Measurements from ENCODE around the gene CIDEB.

CIDEB gene

DNA sequence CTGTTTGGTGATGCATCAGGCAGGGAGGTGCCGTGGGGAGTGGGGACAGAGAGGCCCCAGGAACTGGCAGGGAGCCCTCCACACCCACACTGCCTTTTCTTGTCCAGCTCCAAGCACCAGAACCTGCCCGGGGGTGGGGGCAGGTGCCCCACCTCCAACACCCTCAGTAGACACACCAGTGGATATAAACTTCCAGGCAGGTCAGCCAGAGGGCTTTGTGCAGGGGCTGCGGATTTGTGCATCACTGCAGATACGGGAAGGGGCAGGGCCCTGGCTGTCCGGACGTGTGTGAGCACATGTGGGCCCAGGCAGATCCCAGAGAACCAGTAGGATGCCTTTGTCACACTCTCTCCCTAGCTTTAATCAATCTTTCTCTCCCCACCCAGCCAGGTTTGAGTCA lies 43.5 kb downstream of the CIDEB start:
- Histone ChIP-seq H4K20me1 (ENCODE audit: insufficient read depth, low read length) (no peaks in the 10 kb centered on the region), H3K9ac (ENCODE audit: low read length) (no peak overlapping the region), H3K4me1 (ENCODE audit: low read length) (no peaks in the 10 kb centered on the region), H3K27me3 (replicated peaks; ENCODE audit: insufficient read depth, low read length) (no peaks in the 10 kb centered on the region), H3K4me3 (ENCODE audit: low read length) (no peak overlapping the region), H3K9me3 (replicated peaks; ENCODE audit: insufficient read depth, low read length) (no peaks in the 10 kb centered on the region), H3K4me2 (ENCODE audit: low read depth, low read length) (no peak overlapping the region), H2AFZ (ENCODE audit: low read length) (no peak overlapping the region), H3K36me3 (replicated peaks; ENCODE audit: insufficient read depth, low read length) (no peaks in the 10 kb centered on the region), H3K27ac (ENCODE audit: low read length) (no peak overlapping the region), H3F3A (ENCODE audit: insufficient read depth, low read length) (no peaks in the 10 kb centered on the region), H3K9me2 (replicated peaks; ENCODE audit: insufficient read depth, low read length) (no peaks in the 10 kb centered on the region), H3K79me2 (ENCODE audit: low read length) (no peaks in the 10 kb centered on the region)
- TF ChIP-seq, protein P1, sequence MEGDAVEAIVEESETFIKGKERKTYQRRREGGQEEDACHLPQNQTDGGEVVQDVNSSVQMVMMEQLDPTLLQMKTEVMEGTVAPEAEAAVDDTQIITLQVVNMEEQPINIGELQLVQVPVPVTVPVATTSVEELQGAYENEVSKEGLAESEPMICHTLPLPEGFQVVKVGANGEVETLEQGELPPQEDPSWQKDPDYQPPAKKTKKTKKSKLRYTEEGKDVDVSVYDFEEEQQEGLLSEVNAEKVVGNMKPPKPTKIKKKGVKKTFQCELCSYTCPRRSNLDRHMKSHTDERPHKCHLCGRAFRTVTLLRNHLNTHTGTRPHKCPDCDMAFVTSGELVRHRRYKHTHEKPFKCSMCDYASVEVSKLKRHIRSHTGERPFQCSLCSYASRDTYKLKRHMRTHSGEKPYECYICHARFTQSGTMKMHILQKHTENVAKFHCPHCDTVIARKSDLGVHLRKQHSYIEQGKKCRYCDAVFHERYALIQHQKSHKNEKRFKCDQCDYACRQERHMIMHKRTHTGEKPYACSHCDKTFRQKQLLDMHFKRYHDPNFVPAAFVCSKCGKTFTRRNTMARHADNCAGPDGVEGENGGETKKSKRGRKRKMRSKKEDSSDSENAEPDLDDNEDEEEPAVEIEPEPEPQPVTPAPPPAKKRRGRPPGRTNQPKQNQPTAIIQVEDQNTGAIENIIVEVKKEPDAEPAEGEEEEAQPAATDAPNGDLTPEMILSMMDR (IDR thresholded peaks at IDR 0.05; ENCODE audit: low read length): no peak
- TF ChIP-seq EZH2 (optimal IDR thresholded peaks at IDR 0.05; ENCODE audit: low read depth, low read length) (no peak), EZH2phosphoT487 (IDR thresholded peaks at IDR 0.05; ENCODE audit: low read length) (no peak)
- no peak for DNase-seq

- no peak for DNase-seq
Observed at GRCh38 chr14:24263848-24264247, 43.9 kb downstream of the CIDEB start.

DNA sequence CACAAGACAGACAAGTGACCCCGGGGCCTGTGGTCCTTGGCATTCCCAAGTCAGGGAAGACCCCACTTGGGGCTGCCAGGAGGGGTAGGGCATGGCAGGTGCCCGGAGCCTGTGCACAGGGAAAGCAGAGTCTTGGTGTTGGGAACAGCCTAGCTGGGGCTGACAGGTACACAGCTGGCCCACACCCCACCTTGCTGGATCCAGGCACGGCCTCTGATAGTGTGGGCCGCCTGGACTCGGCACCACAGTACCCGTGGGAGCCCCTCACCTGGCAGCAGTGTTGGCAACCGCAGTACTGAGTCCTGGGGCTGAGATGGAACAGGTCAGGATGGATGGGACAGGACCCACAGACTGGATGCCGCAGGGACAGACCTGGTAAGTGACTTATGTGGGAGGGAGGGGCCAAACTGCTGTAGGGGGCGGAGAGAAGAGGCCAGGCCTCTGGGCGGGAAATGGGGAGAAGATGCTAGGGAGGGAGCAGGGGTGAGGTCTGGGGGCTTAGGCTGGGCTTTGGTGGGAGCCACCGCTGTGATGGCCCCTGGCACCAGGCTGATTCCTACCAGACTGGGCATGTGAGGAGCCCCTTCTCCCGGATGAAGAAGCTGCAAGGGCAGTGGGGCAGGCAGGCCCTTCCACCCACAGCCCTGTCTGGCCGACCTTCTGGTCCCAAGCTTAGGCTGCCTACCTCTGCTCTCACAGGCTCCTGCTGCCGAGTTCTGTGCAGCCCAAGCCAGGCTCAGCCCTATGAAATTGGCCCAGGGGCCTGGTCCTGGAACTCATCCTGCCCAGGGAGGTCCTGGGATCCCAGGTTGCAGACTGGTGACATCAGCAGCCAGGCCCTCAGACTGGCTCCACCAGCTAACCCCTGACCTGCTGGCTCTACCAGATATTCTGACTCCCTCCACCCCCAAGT lies 44.7 kb downstream of the CIDEB start, which contains the start of gene TGM1:
TGM1 (minus strand) TSS at position 357 of the 913 bp plus-strand sequence. CDS start 825 bp downstream, outside the sequence.
- Histone ChIP-seq H3K9me2 (replicated peaks; ENCODE audit: insufficient read depth, low read length) (no peaks in the 10 kb centered on the region), H3F3A (ENCODE audit: insufficient read depth, low read length) (no peaks in the 10 kb centered on the region), H4K20me1 (ENCODE audit: insufficient read depth, low read length) (no peaks in the 10 kb centered on the region), H3K4me3 (ENCODE audit: low read length) (no peak within 1 kb of the TSS), H2AFZ (ENCODE audit: low read length) (no peak within 1 kb of the TSS), H3K9me3 (replicated peaks; ENCODE audit: insufficient read depth, low read length) (no peaks in the 10 kb centered on the region), H3K36me3 (replicated peaks; ENCODE audit: insufficient read depth, low read length) (no peaks in the 10 kb centered on the region), H3K4me2 (ENCODE audit: low read depth, low read length) (no peak within 1 kb of the TSS), H3K79me2 (ENCODE audit: low read length) (no peaks in the 10 kb centered on the region), H3K27me3 (replicated peaks; ENCODE audit: insufficient read depth, low read length) (no peaks in the 10 kb centered on the region), H3K9ac (ENCODE audit: low read length) (no peak within 1 kb of the TSS), H3K27ac (ENCODE audit: low read length) (no peak within 1 kb of the TSS), H3K4me1 (ENCODE audit: low read length) (no peaks in the 10 kb centered on the region)
- TF ChIP-seq EZH2phosphoT487 (IDR thresholded peaks at IDR 0.05; ENCODE audit: low read length): no peak
- TF ChIP-seq, protein P1 (IDR thresholded peaks at IDR 0.05; ENCODE audit: low read length): no peak
- no peak for TF ChIP-seq EZH2 (optimal IDR thresholded peaks at IDR 0.05; ENCODE audit: low read depth, low read length)
- DNase-seq: no peak

More at GRCh38 chr14:24263848-24264247, 43.9 kb downstream of the CIDEB start:
- Histone ChIP-seq H3F3A (ENCODE audit: insufficient read depth, low read length) (no peaks in the 10 kb centered on the region), H3K4me2 (ENCODE audit: low read depth, low read length) (no peak overlapping the region), H3K4me1 (ENCODE audit: low read length) (no peaks in the 10 kb centered on the region), H3K79me2 (ENCODE audit: low read length) (no peaks in the 10 kb centered on the region), H3K27ac (ENCODE audit: low read length) (no peak overlapping the region), H3K4me3 (ENCODE audit: low read length) (no peak overlapping the region), H3K27me3 (replicated peaks; ENCODE audit: insufficient read depth, low read length) (no peaks in the 10 kb centered on the region), H2AFZ (ENCODE audit: low read length) (no peak overlapping the region), H4K20me1 (ENCODE audit: insufficient read depth, low read length) (no peaks in the 10 kb centered on the region), H3K36me3 (replicated peaks; ENCODE audit: insufficient read depth, low read length) (no peaks in the 10 kb centered on the region), H3K9ac (ENCODE audit: low read length) (no peak overlapping the region), H3K9me3 (replicated peaks; ENCODE audit: insufficient read depth, low read length) (no peaks in the 10 kb centered on the region), H3K9me2 (replicated peaks; ENCODE audit: insufficient read depth, low read length) (no peaks in the 10 kb centered on the region)
- TF ChIP-seq, protein P1 (IDR thresholded peaks at IDR 0.05; ENCODE audit: low read length): no peak
- TF ChIP-seq EZH2phosphoT487 (IDR thresholded peaks at IDR 0.05; ENCODE audit: low read length) (no peak), EZH2 (optimal IDR thresholded peaks at IDR 0.05; ENCODE audit: low read depth, low read length) (no peak)

Measured in MM.1S (cell line).